SK-N-DZ (cell line): ENCODE data around the gene ZNF584.

Experiments used
- DNase-seq: peaks from one replicate; pipeline ENCODE4 v3.0.0-alpha.2; 2015; ENCODE audit warnings: low spot score

The ZNF584 gene

GRCh38 chr19:58385891-58386575, 22.4 kb upstream of the ZNF584 start:
- no peak for DNase-seq

GRCh38 chr19:58386576-58387337, 21.7 kb upstream of the ZNF584 start, which contains the start of gene RPS5:
Gene RPS5 (plus strand): TSS chr19:58387269. CDS start chr19:58388138, 869 bp downstream.
- peak; percentile 96 for DNase-seq

GRCh38 chr19:58387338-58388174, 20.9 kb upstream of the ZNF584 start:
- no peak for DNase-seq

- no peak for DNase-seq
Observed at GRCh38 chr19:58388175-58388526, 20.3 kb upstream of the ZNF584 start.

DNA sequence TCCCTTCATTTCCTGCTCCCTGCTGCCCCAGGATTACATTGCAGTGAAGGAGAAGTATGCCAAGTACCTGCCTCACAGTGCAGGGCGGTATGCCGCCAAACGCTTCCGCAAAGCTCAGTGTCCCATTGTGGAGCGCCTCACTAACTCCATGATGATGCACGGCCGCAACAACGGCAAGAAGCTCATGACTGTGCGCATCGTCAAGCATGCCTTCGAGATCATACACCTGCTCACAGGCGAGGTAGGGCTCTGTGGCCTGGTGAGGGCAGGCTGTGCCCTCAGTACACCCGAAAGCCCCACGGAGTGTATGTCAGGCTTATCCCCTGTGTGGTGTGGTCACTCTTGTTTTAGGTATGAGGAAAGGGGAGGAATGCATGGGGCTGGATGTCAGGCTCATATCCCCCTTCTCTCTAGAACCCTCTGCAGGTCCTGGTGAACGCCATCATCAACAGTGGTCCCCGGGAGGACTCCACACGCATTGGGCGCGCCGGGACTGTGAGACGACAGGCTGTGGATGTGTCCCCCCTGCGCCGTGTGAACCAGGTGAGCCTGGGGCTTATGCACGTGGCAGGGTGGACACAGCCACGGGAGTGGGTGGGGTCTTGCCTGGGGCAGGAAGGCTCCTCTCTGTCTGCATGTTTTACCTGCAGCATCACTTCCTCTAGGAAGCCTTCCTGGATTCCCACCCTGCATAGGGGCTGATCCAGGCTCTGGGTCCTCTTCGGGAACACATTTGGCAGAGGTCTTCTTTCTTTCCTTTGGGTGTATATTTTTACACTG, 15.3 kb upstream of the ZNF584 start:
- DNase-seq = no peak

DNA sequence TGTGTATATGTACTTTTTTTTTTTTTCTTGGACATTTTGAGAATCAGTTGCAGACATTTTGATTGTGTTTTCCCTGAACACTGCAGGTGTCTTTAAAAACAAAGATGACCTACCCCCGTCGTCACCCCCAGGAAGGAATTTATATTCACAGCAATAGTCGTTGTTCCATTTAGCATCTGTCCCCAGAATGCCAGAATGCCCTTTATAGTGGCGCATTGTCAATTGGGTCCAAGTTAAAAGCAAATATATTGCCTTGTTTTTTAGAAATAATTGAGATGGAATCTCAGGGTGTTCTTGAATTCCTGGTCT, 14.8 kb upstream of the ZNF584 start:
- DNase-seq = no peak

DNA sequence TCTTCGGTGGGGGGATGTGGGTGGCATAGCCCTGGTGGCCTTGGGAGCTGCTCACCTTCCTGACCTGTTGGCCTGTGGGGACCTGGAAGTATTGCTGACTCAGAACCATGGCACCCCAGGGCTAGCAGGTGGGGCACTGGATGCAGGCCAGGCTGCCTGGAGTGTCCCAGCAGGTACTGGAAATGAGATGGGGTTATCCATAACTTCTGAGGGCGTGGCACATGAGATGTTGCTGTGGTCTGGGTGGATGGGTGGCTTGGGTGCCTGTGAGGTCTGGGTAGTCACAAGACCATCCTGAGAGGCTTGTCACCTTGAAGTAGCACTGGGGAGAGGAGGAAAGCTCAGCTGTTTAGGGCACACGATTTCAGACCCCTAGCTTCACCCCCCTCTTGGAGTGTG, 13.6 kb upstream of the ZNF584 start:
- no peak for DNase-seq

GRCh38 chr19:58395220-58395978, 13.1 kb upstream of the ZNF584 start, which contains the start of gene RNF225:
Gene RNF225 (plus strand): TSS chr19:58395656. CDS start chr19:58396090, 434 bp downstream.
- no peak for DNase-seq

DNA sequence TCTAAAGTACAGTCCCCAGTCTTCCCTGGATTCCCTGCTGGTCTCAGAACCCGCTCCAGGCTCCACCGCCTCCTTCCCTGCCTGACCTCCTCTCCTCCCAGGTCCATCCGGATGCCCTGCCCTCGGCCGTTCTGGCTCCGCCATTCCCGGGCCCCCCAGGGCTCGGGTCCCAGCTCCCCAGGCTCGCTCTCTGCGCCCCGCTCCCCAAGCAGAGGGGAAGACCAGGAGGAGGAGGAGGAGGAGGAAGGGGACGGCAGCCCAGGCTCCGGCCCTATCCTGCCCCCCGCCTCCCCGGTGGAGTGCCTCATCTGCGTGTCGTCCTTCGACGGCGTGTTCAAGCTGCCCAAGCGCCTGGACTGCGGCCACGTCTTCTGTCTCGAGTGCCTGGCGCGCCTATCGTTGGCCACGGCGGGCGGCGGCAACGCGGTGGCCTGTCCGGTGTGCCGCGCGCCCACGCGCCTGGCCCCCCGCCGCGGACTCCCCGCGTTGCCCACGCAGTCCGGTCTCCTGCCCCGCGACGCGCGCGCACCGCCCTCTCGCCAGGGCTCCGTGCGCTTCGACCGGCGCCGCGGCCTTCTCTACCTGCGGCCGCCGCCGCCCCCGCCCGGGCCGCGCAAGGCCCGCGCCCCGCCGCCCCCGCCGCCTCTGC, 12.3 kb upstream of the ZNF584 start:
- DNase-seq = no peak

- DNase-seq = no peak
Observed at GRCh38 chr19:58396691-58397532, 11.5 kb upstream of the ZNF584 start.

GRCh38 chr19:58397533-58398037, 10.9 kb upstream of the ZNF584 start:
- DNase-seq = no peak

DNA sequence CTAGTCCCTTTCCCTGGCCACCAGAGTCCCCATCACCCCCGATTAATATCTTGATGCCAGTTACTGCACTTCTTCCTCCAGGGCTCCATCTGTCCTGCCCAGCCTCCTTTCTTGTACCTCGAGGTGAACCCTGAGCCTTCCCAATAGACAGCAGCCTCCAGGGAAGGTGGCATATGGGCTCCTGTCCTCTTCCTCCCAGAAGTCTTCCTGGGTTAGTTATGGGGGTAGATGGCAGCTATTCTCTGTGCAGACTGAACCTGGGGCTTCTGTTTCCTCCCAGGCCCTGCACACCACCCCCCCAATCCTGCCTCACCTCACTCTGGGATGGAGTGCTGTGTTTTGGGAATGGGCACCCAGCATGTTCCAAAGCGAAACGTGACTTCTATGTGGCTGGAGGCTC, 10.4 kb upstream of the ZNF584 start:
- DNase-seq = no peak

- DNase-seq = no peak
Observed at GRCh38 chr19:58398545-58398944, 9.9 kb upstream of the ZNF584 start.

GRCh38 chr19:58399903-58400302, 8.5 kb upstream of the ZNF584 start:
- DNase-seq = no peak

- DNase-seq = no peak
Observed at GRCh38 chr19:58400316-58400915, 8.0 kb upstream of the ZNF584 start.

- DNase-seq = peak; percentile 97
Observed at GRCh38 chr19:58400916-58401839, 7.3 kb upstream of the ZNF584 start.

- no peak for DNase-seq
Observed at GRCh38 chr19:58401840-58402421, 6.5 kb upstream of the ZNF584 start.
